NCI-H1694 (cell line): Measurements from ENCODE around the gene SOS1.
"Not testable (repeated sequence)": the region's sequence is repeated elsewhere in the genome, so short reads cannot be mapped to it uniquely, and the experiment has no call there.

Experiments
- DNase-seq: peaks from one replicate; lab custom pipeline; 2025; lab: John Stamatoyannopoulos, UW

Gene SOS1

DNA sequence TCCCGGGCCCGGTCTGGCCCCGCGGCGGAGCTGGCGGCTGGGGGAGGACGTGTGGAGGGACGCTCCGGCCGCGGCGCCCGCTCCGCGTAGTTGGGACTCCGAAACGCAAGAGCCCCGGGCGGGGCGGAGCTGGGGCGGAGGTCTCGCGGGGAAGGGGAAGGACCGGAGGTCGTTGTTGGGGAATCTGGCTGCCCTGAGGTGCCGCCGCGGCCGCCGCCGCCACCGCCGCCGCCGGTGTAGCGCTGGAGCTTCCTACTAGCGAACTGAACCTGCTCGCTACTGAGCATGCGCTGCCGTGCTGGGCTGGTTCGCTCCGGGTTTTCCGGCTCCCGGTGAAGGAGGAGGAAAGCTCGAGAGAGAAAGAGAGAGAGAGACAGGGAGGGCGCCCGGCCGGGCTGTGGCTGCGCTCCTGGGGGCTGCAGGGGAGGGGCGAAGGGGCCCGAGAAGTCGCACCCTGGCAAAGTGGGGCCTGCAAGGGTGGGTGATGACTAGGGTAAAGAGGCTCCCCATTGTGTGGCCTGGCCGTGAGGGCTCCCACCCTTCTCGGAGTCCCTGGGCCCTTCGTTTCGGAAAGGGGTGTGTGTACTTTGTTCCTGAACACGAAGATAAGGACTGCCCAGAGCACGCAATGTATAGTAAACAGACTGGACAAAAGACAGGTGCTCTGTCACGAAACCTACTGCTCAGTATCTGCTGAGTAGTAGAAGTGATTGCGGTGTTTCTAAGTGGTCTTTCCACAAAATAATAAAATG is at the start of gene SOS1:
SOS1 (minus strand) TSS at position 281 of the 752 bp plus-strand sequence. CDS start 629 bp downstream, outside the sequence.
- DNase-seq, result peak; percentile 88

DNA sequence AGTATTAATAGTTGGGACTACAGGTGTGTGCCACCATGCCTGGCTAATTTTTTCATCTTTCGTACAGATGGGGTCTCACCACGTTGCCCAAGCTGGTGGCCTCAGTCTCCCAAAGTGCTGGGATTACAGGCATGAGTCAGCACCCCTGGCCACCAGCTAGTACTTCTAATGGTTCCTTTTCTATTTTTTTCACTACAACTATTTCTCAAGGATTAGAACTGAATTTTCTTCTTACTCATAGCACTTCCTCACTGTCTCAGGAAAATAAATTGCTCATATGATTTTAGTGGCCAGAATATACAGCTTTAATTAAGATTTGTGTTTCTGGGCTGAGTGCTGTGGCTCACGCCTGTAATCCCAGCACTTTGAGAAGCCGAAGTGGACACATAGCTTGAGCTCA is 43.2 kb upstream of the SOS1 start:
- DNase-seq, result no peak

DNA sequence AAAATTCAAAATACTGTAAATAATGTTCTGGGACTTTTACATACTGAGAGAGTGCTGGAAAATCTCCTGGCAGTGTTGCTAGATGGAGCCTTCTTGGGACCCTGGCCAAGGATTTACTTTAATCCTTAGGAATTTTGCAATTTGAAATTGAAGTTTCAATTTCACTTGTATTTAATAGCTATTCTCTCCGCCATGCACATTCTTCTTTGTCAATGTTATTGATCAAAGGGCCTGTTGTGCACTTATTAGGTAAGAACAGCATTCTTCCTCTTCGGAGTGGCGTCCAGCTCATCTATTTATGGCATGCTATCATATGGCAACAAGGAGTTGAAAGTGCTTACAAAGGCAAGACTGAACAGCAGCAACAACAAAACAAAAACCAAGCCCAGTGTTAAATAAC is 40.1 kb upstream of the SOS1 start:
- DNase-seq, result no peak

DNA sequence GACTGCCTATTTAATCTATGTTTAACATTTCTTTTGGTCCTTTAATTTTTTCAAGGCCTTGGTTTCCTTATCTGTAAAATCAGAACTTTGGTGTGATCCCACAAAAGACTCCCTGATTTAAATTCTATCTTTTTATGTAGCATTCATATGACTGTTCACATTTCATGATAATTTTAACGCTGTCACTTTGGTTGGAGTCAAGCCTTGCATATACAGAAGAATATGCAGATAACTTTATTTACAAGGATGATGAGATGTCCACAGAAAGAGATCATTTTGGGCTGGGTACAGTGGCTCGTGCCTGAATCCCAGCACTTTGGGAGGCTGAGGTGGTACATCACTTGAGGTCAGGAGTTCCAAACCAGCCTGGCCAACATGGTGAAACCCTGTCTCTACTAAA is 38.4 kb upstream of the SOS1 start:
- DNase-seq, result no peak

DNA sequence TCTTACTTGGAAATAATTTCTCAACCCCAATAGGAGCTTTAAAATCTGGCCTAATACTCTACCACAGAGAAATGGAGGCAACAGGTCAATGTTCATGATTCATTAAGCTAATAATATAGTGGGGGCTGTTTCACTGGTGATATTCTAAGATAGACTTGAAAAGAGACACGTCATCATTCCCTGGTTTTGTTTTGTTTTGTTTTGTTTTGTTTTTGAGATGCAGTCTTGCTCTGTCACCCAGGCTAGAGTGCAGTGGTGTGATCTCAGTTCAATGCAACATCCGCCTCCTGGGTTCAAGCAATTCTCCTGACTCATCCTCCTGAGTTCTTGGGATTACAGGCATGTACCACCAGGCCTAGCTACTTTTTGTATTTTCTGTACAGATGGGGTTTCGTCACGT is 37.5 kb upstream of the SOS1 start:
- DNase-seq, result no peak

DNA sequence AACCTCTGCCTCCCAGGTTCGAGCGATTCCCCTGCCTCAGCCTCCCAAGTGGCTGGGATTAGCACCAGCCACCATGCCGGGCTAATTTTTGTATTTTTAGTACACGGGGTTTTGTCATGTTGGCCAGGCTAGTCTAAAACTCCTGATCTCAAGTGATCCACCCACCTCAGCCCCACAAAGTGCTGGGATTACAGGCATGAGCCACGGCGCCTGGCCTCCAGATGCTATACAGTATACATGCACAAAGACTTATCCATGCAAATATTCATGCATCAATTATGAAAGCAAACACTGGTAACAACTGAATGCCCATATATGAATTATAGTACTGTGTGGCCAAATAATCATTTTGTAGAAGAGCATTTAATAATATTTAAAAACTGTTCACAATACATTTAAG is 36.0 kb upstream of the SOS1 start:
- no peak for DNase-seq

DNA sequence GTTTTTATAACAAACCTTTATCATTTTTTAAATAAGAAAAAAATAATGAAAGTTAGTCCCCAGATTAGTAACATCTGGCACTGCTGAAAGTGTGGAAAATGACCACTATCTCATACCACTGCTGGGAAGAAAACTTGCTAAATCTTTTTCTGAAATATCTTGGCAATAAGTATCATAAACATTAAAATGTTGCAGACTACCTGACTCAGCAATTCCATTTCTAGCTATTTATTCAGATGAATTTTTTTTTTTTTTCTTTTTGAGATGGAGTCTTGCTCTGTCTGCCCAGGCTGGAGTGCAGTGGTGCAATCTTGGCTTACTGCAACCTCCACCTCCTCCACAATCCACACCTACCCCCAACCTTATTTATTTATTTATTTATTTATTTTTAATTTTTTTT is 35.3 kb upstream of the SOS1 start:
- no peak for DNase-seq

DNA sequence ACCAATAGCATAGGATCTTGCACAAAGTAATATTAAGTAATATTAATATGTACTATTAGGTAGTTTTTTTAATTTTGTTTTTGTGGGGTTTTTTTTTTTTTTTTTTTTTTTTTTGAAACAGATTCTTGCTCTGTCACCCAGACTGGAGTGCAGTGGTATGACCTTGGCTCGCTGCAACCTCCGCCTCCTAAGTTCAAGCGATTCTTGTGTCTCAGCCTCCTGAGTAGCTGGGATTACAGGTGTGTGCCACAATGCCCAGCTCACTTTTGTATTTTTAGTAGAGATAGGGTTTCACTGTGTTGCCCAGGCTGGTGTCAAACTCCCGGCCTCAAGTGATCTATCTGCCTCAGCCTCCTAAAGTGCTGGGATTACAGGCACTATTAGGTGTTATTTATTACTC is 34.7 kb upstream of the SOS1 start:
- DNase-seq, result not testable (repeated sequence)

DNA sequence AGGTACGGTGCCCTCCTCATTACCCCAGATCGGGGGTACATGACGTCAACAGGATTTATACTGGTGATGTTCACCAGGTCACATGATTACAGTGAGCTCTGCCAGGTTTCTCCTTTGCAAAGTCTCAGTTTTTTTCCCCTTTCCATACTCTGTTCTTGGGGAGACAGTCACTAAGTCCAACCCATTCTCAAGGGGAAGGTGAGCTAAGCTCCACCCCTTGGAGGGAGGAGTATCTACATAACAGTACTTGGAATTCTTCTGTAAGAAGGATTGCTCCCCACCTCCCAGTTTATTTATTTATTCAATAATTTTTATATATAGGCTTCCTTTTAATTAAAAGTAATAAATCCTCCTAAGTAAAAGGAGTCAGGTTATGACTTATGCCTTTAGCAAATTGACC is 34.1 kb upstream of the SOS1 start:
- no peak for DNase-seq

DNA sequence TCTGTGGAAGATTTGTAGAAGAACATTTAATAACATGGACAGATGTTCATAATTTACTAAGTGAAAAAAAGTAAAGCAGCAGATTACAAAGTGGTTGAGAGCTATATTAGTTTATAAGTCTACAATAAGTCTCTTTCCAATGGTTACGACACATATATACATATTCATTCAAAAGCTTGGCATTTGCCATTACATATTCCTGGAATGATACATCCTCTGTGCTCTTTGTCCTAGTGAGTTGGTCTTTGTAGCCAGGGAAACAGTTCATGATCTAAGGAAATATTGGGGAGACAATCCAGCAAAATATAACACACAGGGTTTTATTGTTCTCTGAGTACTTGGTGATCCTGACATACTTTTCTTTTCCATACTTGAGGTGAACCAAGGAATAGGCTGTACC is 32.5 kb upstream of the SOS1 start:
- DNase-seq, result no peak

DNA sequence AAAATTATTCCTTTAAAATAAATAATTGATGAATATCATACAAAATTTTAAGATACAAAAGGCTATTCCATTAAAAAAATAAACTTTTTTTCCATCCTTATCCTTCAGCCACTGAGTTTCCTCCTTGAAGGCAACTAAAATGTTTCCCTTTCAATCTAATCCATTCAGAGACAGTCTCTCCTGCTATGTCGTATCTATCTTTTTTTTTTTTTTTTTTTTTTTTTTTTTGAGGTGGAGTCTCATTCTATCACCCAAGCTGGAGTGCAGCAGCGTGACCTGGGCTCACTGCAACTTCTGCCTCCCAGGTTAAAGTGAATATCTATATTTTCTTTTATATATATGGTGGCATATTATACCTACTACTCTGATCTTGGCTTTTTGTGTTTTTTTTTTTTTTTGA is 31.7 kb upstream of the SOS1 start:
- no peak for DNase-seq

DNA sequence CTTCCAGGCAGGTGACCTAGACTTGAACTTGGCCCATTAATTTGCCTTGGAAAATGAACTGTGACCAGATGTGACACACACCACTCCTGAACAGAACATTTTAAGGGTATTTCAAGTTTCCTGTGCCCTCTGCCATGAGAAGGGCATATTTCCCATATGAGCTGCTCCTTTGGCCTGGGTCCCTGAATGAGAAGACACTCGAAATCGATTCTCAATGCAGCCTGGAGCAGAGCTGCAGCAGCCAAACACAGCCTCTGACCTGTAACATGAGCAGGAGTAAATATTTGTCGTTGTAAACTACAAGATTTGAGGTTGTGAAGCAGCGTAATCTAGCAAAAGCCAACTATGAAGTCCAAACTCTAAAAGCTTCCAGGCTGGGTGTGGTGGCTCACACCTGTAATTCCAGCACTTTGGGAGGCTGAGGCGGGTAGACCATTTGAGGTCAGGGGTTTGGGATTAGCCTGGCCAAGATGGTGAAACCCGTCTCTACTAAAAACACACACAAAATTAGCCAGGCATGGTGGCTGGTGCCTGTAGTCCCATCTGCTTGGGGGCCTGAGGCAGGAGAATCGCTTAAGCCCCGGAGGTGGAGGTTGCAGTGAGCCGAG is 30.1 kb upstream of the SOS1 start:
- no peak for DNase-seq

DNA sequence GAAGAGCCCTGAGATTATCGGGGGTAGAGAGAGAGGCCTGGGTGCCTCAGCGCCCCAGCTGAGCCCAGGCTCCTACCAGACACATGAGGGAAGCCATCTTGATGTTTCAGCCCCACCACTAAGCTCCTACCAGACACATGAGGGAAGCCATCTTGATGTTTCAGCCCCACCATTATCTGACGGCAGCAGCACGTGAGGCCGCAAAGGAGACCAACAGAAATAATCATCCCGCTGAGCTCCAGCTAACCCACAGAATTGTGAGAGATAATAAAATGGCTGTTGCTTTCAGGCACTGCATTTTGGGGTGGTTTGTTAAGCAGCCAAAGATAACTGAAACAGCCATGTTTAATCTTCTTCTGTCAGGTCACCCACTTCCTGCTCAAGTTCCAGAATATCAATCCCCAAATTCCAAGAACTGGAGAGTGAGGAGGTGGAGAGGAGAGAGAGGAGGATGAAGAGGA is 29.3 kb upstream of the SOS1 start:
- no peak for DNase-seq

DNA sequence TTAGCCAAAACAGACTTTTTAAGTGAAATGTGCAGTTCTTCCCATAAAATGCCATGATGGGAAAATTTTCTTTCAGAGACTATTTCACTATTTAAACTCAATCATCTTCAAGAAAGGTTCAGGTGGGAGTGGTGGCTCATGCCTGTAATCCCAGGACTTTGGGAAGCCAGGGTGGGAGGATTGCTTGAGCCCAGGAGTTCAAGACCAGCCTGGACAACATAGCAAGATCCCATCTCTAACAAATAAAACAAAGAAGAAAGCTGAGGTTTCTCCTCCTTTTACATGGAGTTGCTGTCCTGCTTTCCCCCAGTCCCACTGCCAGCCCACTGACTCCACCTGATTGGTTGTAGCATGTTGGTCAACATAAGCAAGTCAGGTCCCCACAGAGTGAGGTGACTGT is 25.8 kb upstream of the SOS1 start:
- DNase-seq, result no peak

DNA sequence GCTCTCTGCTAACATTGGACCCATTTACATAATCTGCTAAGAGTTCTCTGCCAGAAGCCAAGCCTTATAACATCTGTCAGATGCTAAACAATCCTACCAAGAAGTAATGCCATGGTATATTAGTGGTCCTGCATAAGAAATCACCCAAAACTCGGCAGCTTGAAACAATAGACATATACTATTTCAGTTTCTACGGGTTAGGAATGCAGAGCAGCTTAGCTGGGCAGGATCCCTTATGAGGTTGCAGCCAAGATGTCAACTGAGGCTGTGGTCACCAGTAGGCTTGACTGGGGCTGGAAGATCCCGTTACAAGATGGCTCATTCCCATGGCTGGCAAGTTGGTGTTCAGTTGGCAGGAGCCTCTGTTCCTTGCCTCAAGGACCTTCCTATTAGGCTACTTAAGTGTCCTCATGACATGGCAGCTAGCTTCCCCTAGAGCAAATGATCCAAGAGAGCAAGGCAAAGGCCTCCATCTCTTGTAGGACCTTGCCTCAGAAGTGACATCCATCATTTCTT is 25.1 kb upstream of the SOS1 start:
- no peak for DNase-seq

DNA sequence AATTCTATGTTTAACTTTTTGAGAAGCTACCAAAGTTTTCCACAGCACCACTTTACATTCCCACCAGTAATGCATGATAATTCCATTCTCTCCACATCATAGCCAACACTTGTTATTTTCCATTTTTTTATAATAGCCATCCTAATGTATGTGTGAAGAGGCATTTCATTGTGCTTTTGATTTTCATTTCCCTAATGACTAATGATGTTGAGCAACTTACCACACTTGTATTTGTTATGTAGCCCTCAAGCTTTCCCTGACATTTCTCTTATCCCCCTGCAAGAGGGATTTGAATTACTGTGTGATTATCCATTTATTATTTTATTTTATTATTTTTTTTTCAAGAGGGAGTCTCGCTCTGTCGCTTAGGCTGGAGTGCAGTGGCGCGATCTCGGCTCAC is 23.6 kb upstream of the SOS1 start:
- no peak for DNase-seq

DNA sequence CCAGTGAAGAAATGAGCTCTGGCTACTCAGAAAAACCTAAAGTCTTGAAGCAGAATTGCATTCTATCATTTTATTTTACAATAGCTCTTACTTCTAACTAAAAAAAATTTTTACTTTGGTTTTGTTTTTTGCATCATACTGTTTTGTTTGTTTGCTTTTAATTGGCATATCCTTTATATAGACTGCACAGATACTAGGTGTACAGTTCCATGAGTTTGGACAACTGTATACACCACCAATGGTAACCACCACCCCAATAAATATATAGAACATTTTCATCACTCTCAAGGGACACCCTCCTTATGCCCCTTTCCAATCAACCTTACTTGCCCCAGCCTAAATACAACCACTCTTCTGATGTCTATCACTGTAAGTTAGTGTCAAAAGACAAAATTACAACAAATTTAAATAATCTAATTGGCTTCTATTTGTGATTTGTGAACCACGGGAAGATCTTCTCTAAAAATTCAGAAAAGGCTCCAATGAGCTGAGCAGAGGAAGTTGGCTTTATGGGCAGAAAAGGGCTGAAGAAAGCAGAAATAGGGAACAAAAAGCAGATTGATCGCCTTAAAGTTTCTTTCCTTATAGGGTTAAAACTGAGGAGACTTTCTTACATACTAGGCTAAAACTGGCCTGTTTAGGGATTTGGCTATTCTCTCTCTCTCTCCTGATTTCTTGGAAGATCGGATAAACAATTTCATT is 22.2 kb upstream of the SOS1 start:
- DNase-seq, result no peak

DNA sequence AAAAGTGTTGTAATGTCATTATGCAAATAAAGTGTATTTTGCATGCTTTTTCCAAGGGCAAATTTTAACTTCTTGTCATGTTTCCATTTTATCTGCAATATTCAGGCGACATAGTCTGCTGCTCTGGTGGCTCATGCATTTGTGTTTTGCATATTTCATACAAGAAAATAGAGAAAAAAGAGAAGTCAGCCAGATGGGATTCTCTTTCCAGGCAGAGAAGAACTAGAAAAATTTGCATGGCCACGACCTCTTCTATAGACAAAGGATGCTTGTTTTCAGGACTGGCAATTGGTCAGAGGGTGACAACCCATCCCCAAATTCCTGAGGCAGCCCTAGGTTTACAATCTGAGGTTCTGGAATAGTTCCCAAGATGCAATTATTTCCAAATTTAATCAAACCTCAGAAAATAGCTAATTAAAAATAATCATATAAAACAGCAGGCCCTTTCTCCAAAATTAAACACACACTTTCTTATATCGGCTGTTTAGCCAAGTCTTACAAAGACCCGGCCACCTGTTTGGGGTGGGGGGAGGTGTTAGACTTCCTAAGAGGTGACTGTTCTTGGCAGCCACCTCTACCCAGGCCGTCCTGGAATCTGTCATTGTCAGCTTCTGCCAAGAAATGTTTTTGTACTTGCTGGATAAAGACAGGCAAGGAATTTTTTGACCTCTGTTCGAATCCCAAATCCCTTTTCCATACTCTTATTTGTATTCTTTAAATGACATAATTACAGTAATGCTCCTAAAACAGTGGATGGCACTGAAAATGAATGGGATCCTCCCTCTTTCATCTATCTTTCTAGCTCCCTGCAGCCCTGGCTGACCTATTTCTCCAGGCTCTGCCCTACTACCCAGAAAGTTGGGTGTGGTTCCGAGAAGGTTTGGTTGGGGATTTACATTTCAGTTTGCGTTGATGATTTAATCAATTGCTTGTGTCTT is 20.8 kb upstream of the SOS1 start:
- DNase-seq, result peak; percentile 4

DNA sequence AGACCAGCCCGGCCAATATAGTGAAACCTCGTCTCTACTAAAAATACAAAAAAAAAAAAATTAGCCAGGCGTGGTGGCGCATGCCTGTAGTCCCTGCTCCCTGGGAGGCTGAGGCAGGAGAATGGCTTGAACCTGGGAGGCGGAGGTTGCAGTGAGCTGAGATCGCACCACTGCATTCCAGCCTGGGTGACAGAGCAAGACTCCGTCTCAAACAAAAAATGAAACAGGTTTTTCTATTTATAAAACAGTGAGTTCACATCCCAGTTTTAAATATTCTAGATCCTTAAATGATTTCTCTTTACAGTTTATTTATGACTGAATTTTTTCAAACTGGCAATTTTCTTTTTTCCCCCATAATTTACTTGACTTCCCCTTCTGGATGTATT is 20.1 kb upstream of the SOS1 start:
- DNase-seq, result not testable (repeated sequence)

DNA sequence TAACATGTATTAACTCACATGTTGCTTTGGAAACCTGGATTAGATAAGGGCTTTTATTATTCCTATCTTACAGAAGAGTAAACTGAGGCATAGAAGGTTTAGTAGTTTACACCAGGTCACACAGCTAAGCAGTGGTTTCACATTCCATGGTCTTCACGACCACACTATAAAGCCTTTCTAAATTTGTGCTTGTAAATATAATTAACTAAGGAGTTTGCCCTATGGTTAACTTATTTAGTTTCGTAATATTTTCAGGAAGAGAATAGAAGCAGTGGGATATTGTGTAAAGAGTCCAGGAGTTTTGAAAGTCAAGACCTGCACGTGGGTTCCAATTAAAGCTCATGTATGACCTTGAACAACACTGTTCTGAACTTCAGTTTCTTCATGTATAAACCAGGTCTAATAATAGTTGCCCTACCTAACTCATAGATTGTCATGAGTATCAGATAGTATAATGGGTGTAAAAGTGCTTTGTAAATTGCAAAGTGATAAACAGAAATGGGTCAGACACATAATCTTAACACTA is 19.5 kb upstream of the SOS1 start:
- DNase-seq, result no peak

DNA sequence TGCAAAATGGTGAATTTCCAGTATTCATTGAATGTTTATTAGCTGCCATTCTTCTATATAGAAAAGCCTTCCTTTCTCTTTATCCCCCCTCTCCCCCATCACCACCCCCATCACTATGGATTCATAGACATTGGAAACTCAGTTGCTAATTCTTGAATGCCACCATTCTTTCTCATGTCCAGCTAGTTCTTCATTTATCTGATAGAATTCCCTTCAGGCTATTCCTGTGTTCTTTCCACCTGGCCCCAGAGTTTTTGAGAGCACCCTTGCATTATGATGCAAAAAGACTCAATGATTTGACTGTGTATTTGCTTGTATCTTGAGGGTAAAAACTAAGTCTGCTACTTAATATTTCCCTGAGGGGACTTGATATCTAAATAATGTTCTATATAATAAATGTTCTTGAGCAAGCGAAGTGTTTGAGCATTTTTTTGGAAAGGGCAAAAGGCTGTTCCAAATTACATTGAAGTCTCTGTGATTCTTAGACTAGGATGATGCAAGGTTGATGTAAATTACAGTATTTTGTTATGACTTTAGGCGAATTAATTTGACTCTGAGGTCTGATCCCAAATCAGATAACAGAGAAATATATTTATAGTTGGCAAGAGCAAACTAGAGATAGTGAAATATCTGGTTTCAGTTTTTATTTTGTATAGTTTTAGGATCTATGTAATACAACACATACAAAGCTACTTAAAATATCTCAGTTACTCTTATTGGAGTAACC is 18.8 kb upstream of the SOS1 start:
- DNase-seq, result no peak
